ENCODE results near the gene PSG5.
"Not testable (repeated sequence)": the region's sequence is repeated elsewhere in the genome, so short reads cannot be mapped to it uniquely, and the experiment has no call there.

- not testable (repeated sequence) for TF ChIP-seq CTCF, EP300, POLR2A (IDR thresholded peaks at IDR 0.05)
Observed at GRCh38 chr19:43162261-43162660, 24.1 kb downstream of the PSG5 start.

Measured in ovary (tissue), 3 donors.